ENCODE results near the gene TUBE1. TPM values are rescaled to one million over a fixed set of nuclear protein-coding genes. Genes with fewer than 3 reads are reported as not detected.

Gene TUBE1
- total RNA-seq, 1 experiment from 2014 or later = 42.5 TPM

DNA sequence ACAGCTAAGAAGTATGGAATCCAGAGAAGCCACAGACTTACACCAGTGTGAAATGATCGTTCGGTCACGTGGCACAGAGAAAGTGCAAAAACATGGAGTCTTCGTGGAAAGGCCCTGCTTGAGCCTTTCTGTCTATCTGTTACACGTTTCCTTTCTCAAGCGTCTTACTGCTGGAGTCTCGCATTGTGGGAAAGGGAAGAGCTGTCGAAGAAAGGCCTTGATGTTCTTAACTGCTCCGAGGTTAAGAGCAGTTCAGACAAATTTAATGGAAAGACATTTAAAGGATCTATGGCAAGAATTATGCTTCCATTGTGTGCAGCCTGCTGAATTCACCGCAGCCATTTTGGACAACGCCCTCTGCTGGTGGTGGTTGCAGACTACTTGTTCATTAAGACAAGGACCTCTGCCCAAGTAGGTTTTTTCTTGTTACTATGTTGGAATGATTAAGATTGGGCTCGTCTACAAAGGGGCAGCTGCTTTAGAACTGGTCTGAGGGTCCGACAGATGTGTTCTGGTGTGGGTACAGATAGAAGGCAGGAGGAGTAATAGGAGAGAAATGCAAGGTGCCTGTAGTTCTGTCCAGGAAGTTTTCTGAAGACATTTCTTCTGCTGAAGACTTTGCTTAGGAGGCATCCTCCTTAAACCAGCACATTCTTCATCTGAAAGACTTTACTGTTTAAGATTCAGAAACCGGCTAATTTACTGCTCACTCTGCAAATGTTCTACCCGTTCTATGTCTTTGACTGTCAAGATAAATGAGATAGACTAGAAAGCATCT is 58.0 kb downstream of the TUBE1 start:
- CTCF ChIA-PET = interaction anchor here (1.2 to 1.9 kb wide), 2 partner anchors 21 to 319 kb away, joined by 3 to 6 read pairs; no protein-coding TSS in a partner anchor

More for the DNA sequence above, 58.0 kb downstream of the TUBE1 start:
- no TSS peak for BruUV-seq (replicated peaks)
- ChIA-PET RAD21 (ENCODE audit: low non-redundant PET in 1 of 2, low total read pairs in 2 of 2, uncharacterized antibody in 2 of 2, unreplicated experiment in 2 of 2) (no interaction called here), POLR2A (no interaction called here)
- no peaks in the 10 kb centered on the region for H3K9me3 ChIP-seq (ENCODE audit: control insufficient read depth in 1 of 2, insufficient read depth in 1 of 2, low read depth in 1 of 2, low read length in 2 of 2)
- H4K20me1 ChIP-seq (ENCODE audit: insufficient read depth) = no peaks in the 10 kb centered on the region
- ATAC-seq (peak; percentile 89), DNase-seq (ENCODE audit: low read depth, low spot score) (peak; percentile 68)
- intact Hi-C loops (cut with micrococcal nuclease) = loop anchor here (1.0 kb wide), 1 partner anchor 319 kb away; no protein-coding TSS in a partner anchor
- H3K79me2 ChIP-seq (ENCODE audit: insufficient read depth, low read length) = no peaks in the 10 kb centered on the region
- no peak overlapping the region for H3K4me3 ChIP-seq (replicated peaks in 1 of 2; ENCODE audit: low read depth in 1 of 2, low read length in 2 of 2)
- H3K4me1 ChIP-seq (ENCODE audit: control insufficient read depth in 1 of 2, insufficient read depth in 2 of 2, low read length in 2 of 2) = no peaks in the 10 kb centered on the region
- H3K4me2 ChIP-seq (ENCODE audit: low read length) = no peak overlapping the region
- peak overlapping the region; percentile 59 for H2AFZ ChIP-seq (ENCODE audit: low read depth, low read length, poor library complexity, severe bottlenecking)
- no peak overlapping the region for H3K27ac ChIP-seq (ENCODE audit: low read depth, low read length)
- TF ChIP-seq RAD21 (IDR thresholded peaks at IDR 0.05; ENCODE audit: low read depth) (peak; percentile 52), CBX3 (IDR thresholded peaks at IDR 0.05; ENCODE audit: low read depth) (peak; percentile 52; the same call in 1 of the 2 replicates), CTCF (IDR thresholded peaks at IDR 0.05 in 2 of 3, conservative IDR thresholded peaks at IDR 0.05 in 1 of 3; ENCODE audit: borderline replicate concordance in 1 of 3, insufficient read depth in 1 of 3, low read depth in 2 of 3, low read length in 2 of 3) (peak; percentile 63 to 91 (median 83); a peak in 5 of 6 replicates), POLR2AphosphoS5 (IDR thresholded peaks at IDR 0.05; ENCODE audit: low read depth, low read length) (no peak), YY1 (IDR thresholded peaks at IDR 0.05; ENCODE audit: extremely low read depth, insufficient replicate concordance, low read depth, low read length) (peak; percentile 93)
- no peak overlapping the region for H3K9ac ChIP-seq (ENCODE audit: low read length)
- 0 out of 2 replicates have a peak, but pooled peaks cover 4% of the 10 kb centered on the region for H3K27me3 ChIP-seq (ENCODE audit: insufficient read depth, low read length)
- no peaks in the 10 kb centered on the region for H3K9me2 ChIP-seq (ENCODE audit: insufficient read depth)
- no peaks in the 10 kb centered on the region for H3K36me3 ChIP-seq (ENCODE audit: control insufficient read depth in 1 of 2, insufficient read depth in 2 of 2, low read length in 2 of 2)

Measured in HCT116 (cell line).